ENCODE results near the gene PAQR4.

GRCh38 chr16:3020247-3020603 is 51.1 kb downstream of the PAQR4 start, which contains the start of gene TNFRSF12A:
- TF ChIP-seq POLR2A (IDR thresholded peaks at IDR 0.05; ENCODE audit: low read depth, low read length) (peak; percentile 56; the same call in 1 of the 2 replicates), TAF1 (IDR thresholded peaks at IDR 0.05; ENCODE audit: borderline replicate concordance, low read depth, low read length) (0 out of 2 replicates have a peak, but pooled peaks have one; percentile 57), POLR2AphosphoS5 (IDR thresholded peaks at IDR 0.05; ENCODE audit: low read depth, low read length) (no peak)
